Transverse colon (tissue), 3 donors: ENCODE data around the gene MARCO.

Experiments used
- CTCF ChIP-seq, 5 experiments: fragments of 200-600 bp in 3 of 5; fragments of 450-650 bp in 2 of 5; sonication (generic) in 3 of 5; IDR thresholded peaks; 1 replicate in 2 of 5; 2 replicates in 3 of 5; pipeline ENCODE4 v1.5.1; 2016 to 2017; ENCODE audit warnings: antibody characterized with exemption in 5 of 5, inconsistent platforms in 3 of 5, mild to moderate bottlenecking in 2 of 5, moderate library complexity in 1 of 5
- EP300 ChIP-seq: sonication (generic); formaldehyde crosslinking; IDR thresholded peaks from one replicate; pipeline ENCODE4 v1.6.1; 2017; ENCODE audit warnings: antibody characterized with exemption, low read depth

- TF ChIP-seq CTCF (IDR thresholded peaks at IDR 0.05): no peak
- no peak for TF ChIP-seq EP300
These were observed 87.3 kb downstream of the MARCO start for GRCh38 chr2:119029297-119029696.
